Stomach (tissue), 9 donors: Measurements from ENCODE around the gene CORT. TPM values are rescaled to one million over a fixed set of nuclear protein-coding genes. Genes with fewer than 3 reads are reported as not detected.

ENCODE experiments used
- DNase-seq, 2 donors: peaks; one replicate each; pipeline versions ENCODE4 v3.0.0 to v3.0.0-alpha.2; 2013 to 2019
- H3K27ac ChIP-seq, 5 donors: fragments of 200-600 bp in 4 of 5; sonication (generic) in 4 of 5; one replicate each; pipeline ENCODE4 v1.5.1; 2013 to 2019; ENCODE audit warnings: mild to moderate bottlenecking in 1 of 5, moderate library complexity in 1 of 5
- H3K27me3 ChIP-seq, 3 donors: fragments of 200-600 bp; sonication (generic); one replicate each; pipeline ENCODE4 v1.5.1; 2017 to 2019; ENCODE audit warnings: mixed run types in 1 of 3
- H3K36me3 ChIP-seq, 4 donors: fragments of 200-600 bp; sonication (generic); 1 replicate in 3 of 4; 2 replicates in 1 of 4; pipeline ENCODE4 v1.5.1; 2016 to 2019
- H3K4me1 ChIP-seq, 4 donors: fragments of 200-600 bp; sonication (generic); one replicate each; pipeline ENCODE4 v1.5.1; 2016 to 2019
- H3K4me3 ChIP-seq, 4 donors: fragments of 200-600 bp; sonication (generic) in 3 of 4; one replicate each; pipeline ENCODE4 v1.5.1; 2016 to 2019; ENCODE audit warnings: mild to moderate bottlenecking in 1 of 4
- H3K9me3 ChIP-seq, 4 donors: fragments of 200-600 bp; sonication (generic); one replicate each; pipeline ENCODE4 v1.5.1; 2016 to 2019
- CTCF ChIP-seq, 7 experiments: fragments of 450-650 bp in 4 of 7; fragments of 200-600 bp in 3 of 7; sonication (generic) in 3 of 7; IDR thresholded peaks; one replicate each; pipeline ENCODE4 v1.5.1; 2016 to 2019; ENCODE audit warnings: antibody characterized with exemption in 7 of 7, control low read depth in 2 of 7, mild to moderate bottlenecking in 1 of 7
- EP300 ChIP-seq: sonication (generic); formaldehyde crosslinking; IDR thresholded peaks from one replicate; pipeline ENCODE4 v1.6.1; 2017; ENCODE audit warnings: antibody characterized with exemption
- POLR2A ChIP-seq, 4 donors: fragments of 450-650 bp; IDR thresholded peaks; one replicate each; pipeline ENCODE4 v1.6.1; 2016; ENCODE audit warnings: antibody characterized with exemption in 4 of 4, control low read depth in 2 of 4, mild to moderate bottlenecking in 1 of 4, moderate library complexity in 1 of 4
- POLR2AphosphoS5 ChIP-seq, 3 donors: sonication (generic); formaldehyde crosslinking; IDR thresholded peaks; one replicate each; pipeline ENCODE4 v1.6.1; 2016; ENCODE audit warnings: antibody characterized with exemption in 3 of 3
- WGBS, 5 donors: extraction: QIAGEN DNeasy Blood & Tissue Kit in 3 of 5; methylation state at CpG; one replicate each; pipeline versions ENCODE4 v1.1.5 to v1.1.7; 2013 to 2018; 5-methylcytosine and 5-hydroxymethylcytosine counted together
- intact Hi-C: fragments of 100-400 bp; cut with DNase I; formaldehyde crosslinking; loops from one replicate; pipeline ENCODE4 v1.15.1; 2023; ENCODE audit warnings: low total_unique reads
- polyA plus RNA-seq, 3 donors: library from polyadenylated mRNA; stranded (reverse); fragments of 200-250 nt; gene quantifications; one replicate each; pipeline ENCODE4 v1.2.3, GENCODE V29; 2013
- total RNA-seq, 5 donors: library from RNA; depleted of rRNA; stranded (reverse); fragments of >200 nt; gene quantifications; one replicate each; pipeline versions ENCODE4 v1.1.0 to v1.2.3, GENCODE V29; 2014 to 2016
- donor health status: healthy with polysubstance abuse.
- donor health status: Bipolar disorder and iron deficiency.
- donor health status: healthy.

CORT gene
- total and polyA plus RNA-seq, 8 donors = 0.40 to 4.0 (median 1.7) TPM; not detected in 4

GRCh38 chr1:10438677-10439163 lies 11.1 kb upstream of the CORT start:
- WGBS, 5 donors = 34 to 55% (median 49%) methylated on average over 7 of the region's 7 CpGs
- Histone ChIP-seq H3K36me3 (peaks cover 4 to 29% (median 18%) of the 10 kb centered on the region in 4 donors), H3K27ac (no peak overlapping the region), H3K9me3 (no peaks in the 10 kb centered on the region), H3K27me3 (no peaks in the 10 kb centered on the region), H3K4me3 (no peak overlapping the region), H3K4me1 (peaks cover 0 to 3% (median 0%) of the 10 kb centered on the region in 4 donors)
- no peak for TF ChIP-seq EP300
- TF ChIP-seq POLR2AphosphoS5 (IDR thresholded peaks at IDR 0.05) = no peak
- TF ChIP-seq POLR2A (IDR thresholded peaks at IDR 0.05) = no peak
- TF ChIP-seq CTCF (IDR thresholded peaks at IDR 0.05) = no peak
- intact Hi-C loops = loop anchor here (10.0 kb wide), 1 partner anchor 56 kb away; no protein-coding TSS in a partner anchor
- DNase-seq = no peak

GRCh38 chr1:10440305-10440704 lies 9.5 kb upstream of the CORT start:
- 95 to 100% (median 98%) methylated on average over 2 of the region's 2 CpGs for WGBS, 5 donors
- intact Hi-C loops = no loop called here
- peaks cover 4 to 39% (median 22%) of the 10 kb centered on the region in 4 donors for H3K36me3 ChIP-seq
- H3K27ac ChIP-seq = no peak overlapping the region
- TF ChIP-seq CTCF (IDR thresholded peaks at IDR 0.05) (no peak), POLR2A (IDR thresholded peaks at IDR 0.05) (no peak), POLR2AphosphoS5 (IDR thresholded peaks at IDR 0.05) (no peak), EP300 (no peak)
- no peak overlapping the region for H3K4me3 ChIP-seq
- H3K27me3 ChIP-seq = no peaks in the 10 kb centered on the region
- DNase-seq = no peak
- H3K4me1 ChIP-seq = peaks cover 0 to 3% (median 0%) of the 10 kb centered on the region in 4 donors
- H3K9me3 ChIP-seq = no peaks in the 10 kb centered on the region

- Histone ChIP-seq H3K9me3 (no peaks in the 10 kb centered on the region), H3K27me3 (no peaks in the 10 kb centered on the region), H3K27ac (no peak overlapping the region), H3K4me1 (peaks cover 0 to 3% (median 0%) of the 10 kb centered on the region in 4 donors), H3K4me3 (no peak overlapping the region), H3K36me3 (peaks cover 4 to 41% (median 21%) of the 10 kb centered on the region in 4 donors)
- DNase-seq = no peak
- 95 to 96% (median 96%) methylated on average over 5 of the region's 5 CpGs for WGBS, 5 donors
- TF ChIP-seq POLR2AphosphoS5 (IDR thresholded peaks at IDR 0.05) (no peak), POLR2A (IDR thresholded peaks at IDR 0.05) (no peak), EP300 (no peak), CTCF (IDR thresholded peaks at IDR 0.05) (no peak)
- intact Hi-C loops = no loop called here
These were observed 9.0 kb upstream of the CORT start for GRCh38 chr1:10440794-10441193.

GRCh38 chr1:10444248-10444647 lies 5.6 kb upstream of the CORT start:
- Histone ChIP-seq H3K4me3 (no peak overlapping the region), H3K36me3 (peaks cover 4 to 41% (median 21%) of the 10 kb centered on the region in 4 donors), H3K27me3 (no peaks in the 10 kb centered on the region), H3K27ac (no peak overlapping the region), H3K9me3 (no peaks in the 10 kb centered on the region), H3K4me1 (no peaks in the 10 kb centered on the region)
- WGBS, 5 donors = 89 to 96% (median 94%) methylated on average over 6 of the region's 6 CpGs
- no peak for DNase-seq
- intact Hi-C loops = no loop called here
- no peak for TF ChIP-seq POLR2A (IDR thresholded peaks at IDR 0.05)
- TF ChIP-seq POLR2AphosphoS5 (IDR thresholded peaks at IDR 0.05) = no peak
- TF ChIP-seq EP300 = no peak
- TF ChIP-seq CTCF (IDR thresholded peaks at IDR 0.05) = no peak
